GM18498 (cell line): ENCODE data around the gene TRIM42.

Source experiments
- ATAC-seq: cut with Tn5 transposase; IDR thresholded peaks from one replicate; pipeline ENCODE4 v1.9.1; 2021; ENCODE audit warnings: mild to moderate bottlenecking, moderate library complexity; ENCODE audit not compliant: unreplicated experiment

The TRIM42 gene

DNA sequence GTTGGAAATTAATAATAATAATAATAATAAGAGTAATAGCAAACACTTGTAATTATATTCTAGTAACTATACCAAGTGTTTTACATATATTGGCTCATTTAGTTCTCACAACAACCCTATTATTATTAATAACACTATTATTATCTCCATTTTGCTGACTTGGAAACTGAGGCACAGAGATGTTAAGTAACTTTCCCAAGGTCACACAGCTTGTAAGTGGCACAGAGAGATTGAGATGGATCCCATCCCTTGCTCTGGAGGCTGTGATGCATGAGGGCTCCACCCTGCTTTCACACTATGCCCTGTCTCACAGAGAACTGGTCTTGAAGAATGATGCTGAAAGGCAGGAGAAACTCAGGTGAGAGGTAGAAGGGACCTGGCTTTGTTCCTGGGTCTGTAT is 31.9 kb downstream of the TRIM42 start:
- ATAC-seq, result no peak

DNA sequence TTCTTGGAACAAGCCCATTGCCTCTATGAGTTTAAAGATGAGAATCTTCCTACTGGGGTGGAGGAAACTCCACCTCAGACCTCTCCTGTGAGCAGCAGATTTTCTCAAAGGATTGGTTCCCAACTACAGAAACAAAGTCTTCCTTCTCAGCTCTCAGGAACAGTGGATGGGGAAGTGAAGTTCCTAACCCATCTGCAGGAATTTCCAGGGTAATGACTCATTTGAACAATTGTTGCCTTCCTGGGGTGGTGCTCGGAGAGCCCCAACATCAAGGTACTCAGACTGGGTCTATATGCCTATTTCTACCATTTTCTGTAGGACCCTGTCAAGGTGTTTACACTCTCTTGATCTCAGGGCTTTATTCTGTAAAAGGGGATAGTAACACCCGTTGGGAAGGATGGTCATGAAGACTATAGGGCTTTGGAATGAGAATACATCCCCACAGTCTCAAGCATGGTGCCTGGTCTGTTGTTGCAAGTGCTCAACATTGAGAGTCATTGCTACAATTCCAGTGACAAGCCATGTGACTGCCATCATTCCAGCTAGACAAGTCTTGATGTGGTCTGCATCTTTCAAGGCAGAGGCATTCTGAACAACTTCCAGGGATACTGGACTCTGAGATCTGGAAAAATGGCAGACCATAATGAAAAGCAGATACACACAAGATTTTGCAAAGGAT is 33.0 kb downstream of the TRIM42 start:
- no peak for ATAC-seq

DNA sequence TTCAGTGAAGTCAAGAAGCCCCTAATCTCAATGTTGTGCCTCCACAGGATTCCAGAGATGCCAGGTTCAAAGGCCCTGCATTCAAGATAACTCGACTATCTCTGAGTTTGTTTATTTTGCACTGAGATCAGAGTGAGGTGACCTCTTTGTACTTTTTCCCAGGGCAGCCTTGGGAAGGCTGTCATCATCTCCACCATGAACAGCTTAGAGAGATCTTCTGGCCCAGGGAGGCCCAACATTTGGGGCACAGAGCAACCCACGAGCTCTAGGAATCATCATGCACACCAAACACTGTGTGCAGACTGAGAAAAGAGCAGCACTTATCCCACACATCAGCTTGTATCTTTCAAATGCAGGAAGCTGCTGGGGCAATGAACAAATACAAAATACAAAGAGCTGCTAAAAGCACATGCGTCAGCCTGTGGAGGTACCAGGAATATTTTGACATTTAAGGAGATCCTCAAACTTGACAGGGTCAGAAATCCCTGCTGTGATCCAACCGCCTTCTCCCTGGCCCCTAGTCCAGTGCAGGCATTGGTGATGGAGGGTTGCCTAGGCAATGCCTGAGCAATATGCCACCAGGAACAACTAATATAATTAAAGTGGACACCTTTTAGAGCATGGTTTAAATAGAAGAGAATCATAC is 33.6 kb downstream of the TRIM42 start:
- ATAC-seq, result no peak

DNA sequence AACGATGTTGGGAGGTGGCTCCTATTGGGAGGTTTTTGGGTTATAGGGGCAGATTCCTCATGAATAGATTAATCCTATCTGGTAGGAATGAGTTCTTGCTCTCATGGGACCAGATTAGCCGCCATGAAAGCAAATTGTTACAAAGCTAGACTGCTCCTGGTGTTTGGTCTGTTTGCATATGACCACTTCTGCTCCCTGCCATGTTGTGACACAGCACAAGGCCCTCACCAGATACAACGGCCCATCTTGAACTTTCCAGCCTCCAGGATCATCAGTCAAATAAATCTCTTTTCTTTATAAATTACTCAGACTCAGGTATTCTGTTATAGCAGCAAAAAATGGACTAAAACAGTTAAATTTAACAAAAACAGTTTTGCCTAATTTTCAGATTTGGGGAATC is 34.4 kb downstream of the TRIM42 start:
- no peak for ATAC-seq

DNA sequence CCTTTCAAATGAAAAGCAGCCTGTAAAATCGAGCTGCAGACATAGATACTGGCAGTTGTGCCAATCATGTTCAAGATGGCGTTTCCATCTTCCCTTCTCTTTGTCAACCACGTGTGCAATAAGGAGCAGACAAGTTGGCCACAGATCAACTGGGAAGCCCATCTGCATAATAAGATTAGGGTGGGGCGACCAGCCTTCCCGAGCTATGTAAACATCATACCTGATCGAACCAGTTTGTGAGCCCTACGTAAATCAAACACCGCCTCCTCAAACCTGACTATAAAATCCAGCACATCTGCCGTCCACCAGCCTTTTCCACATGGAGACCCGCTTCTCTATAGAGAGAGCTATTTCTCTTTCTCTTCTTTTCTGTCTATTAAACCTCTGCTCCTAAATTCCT is 37.2 kb downstream of the TRIM42 start:
- no peak for ATAC-seq

DNA sequence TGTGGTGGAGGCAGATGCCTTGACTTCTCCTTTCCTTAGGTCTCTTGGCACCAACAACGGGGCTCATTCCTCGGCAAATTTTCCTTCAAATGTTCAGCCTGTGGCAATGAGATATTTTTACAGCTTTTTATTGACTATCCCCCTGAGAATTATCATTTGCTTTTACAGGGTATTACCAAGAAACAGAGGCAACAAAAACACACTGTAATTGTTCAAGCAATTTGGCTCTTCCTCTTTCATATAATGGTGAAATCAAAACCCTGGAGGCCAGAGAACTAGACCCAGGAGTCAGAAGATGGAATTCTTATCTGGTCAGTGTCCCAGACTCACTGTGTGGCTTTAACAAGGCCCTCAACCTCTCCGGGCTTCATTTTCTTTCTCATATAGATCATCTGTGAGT is 40.1 kb downstream of the TRIM42 start:
- no peak for ATAC-seq

DNA sequence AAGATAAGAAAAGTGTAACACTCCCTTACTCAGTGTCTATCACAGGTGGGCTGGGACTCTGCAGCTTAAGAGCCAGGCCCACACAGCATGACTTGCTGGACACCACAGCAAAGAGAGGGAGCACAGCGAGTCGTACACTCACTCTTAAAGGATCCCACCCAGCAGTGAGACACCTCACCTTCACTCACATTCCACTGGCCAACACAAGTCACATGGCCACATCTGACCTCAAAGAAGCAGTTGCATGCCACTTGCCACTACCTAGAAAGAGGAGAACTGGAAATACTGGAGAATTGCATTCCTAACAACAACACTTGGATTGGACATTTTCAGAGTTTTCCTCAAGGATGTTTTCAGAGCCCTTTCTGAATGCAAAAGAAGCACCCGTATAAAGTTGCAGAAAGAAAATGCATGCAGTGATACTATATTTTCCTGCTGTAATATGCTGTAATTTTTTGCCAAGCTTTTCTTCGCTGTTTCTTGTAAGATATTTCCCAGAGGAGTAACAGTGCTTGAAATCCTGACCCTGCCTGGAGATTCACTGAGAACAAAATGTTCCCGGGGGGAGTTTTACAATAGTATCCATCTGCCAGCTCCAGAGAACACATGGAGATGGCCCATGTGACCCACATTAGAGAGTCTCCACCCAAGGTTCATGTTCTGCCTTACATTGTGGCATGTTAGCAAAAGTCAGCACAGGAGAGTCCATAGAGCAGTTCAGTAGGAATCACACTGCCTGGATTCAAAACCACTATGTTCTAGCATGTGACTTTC is 42.2 kb downstream of the TRIM42 start:
- no peak for ATAC-seq

DNA sequence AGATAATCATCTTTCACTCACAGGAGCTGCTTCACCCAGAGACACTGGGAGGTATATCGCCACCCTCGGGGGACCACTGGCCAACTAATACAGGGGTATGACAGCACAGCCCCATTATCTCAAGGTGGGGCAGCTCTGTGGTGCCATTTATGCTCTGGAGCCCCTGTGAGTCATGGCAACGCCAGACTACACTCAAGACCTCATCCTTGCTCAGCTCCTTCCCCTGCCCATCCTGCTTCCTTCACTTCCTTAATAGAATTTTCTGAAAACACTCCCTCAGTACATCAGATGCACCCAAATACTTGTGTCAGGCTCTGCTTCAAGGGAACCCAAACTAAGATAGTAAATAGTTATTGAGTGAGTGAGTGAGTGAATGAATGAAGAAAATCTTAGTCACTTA is 45.7 kb downstream of the TRIM42 start:
- no peak for ATAC-seq

DNA sequence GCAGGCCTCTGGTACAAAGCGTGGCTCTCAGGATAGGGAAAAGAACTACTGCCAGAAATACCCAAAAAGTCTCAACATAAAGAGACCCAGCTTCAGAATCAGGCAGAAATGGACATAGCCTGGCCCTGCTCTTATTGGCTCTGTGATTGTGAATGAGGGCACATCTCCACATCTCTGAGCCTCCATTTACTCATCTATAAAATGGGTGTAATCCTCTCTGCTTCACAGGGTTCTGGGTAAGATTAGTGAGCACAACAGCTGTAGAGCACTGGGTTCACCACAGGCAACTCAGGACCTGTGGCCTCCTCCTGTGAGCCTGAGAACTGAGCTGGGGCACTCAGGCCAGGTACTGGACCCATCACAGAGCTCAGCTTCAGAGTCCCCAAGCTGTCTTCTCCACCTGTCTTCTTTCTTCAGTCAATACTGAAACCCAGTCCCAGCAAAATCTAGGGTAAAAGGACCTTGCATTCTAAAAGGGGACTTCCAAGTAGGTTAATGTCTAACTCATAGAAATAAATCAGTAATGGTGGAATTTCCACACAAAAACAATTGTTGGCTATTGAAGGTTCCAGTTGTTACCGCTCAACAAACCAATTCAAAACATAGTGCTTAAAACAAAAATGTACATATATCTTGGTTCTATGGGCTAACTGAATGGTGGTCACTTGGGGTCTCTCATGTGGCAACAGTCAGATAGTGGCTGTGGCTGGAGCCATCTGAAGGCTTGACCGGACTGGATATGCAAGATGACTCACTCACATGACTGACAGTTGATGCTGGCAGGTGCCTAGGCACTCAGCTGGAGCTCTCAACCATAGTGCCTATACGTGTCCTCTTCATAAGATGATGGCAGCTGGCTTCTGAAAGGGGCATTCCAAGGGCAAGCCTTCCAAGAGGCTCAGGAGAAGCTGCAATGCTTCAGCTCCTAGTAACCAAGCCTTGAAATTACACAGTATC is 47.3 kb downstream of the TRIM42 start:
- ATAC-seq, result peak; percentile 68

DNA sequence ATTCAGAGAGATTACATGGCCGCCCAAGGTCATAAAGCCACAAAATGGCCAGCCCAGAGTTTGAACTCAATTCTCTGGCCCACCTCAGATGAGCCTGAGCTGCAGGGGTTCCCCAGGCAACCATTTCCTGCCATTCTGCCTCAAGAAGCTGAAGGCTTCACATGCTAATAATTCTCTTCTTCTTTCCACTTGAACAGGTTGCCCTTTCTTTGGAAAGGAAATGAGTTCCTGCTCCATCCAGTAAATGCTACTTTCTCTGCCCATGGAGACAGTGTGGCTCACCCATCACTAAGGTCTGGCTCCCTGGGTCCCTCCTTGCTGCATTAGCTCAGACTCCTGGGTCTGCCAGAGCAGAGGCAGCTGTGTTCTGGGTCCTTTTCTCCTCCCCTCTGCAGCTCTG is 48.2 kb downstream of the TRIM42 start:
- ATAC-seq, result no peak

DNA sequence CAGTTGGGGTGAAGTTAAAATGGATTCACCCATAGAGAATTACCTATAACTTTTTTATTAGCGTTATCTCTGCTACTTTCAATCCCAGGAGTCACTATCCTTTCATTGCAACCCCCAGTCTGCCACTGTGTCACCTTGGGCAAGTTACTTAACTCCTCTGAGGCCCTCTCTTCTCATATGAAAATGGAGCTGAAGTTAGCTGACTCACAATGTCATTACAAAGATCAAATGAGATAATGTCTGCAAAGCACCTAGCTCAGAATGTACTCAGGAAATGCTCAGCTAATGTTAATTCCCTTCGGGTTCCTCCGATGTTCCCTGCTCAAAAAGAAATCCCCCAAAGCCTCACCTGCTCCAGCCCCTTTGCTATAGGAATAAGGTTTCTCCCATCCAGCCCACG is 50.0 kb downstream of the TRIM42 start:
- no peak for ATAC-seq

DNA sequence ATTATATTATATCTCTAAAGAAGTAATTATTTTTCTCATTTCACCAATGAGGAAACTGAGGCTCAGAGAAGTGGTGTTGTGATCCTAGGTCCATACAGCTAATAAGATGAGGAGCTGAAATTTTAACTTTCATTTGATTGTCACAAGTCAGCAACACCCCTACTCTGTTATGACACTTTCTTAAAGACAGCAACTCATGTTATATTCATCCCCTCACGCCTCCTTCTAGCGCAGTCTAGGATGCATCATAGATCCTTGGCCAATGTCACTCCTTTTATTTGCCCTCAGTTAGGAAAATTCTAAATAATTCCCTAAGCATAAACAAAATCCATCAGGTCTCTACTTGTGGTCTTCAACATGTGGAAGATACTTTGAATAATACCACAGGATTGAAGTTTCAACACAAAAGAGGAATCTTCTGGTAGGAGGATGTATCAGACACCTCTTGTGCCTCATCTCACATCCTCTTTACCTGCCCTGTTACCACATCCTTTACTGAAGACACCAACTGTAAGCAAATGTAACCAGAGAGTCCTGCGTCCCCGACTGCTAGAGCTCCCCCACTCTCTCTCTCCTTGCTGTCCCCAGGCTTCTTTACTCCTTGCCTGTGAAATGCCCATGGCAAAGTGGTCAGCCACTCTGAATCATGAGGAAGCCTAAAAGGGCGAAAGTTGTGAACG is 53.7 kb downstream of the TRIM42 start:
- peak; percentile 96 for ATAC-seq

DNA sequence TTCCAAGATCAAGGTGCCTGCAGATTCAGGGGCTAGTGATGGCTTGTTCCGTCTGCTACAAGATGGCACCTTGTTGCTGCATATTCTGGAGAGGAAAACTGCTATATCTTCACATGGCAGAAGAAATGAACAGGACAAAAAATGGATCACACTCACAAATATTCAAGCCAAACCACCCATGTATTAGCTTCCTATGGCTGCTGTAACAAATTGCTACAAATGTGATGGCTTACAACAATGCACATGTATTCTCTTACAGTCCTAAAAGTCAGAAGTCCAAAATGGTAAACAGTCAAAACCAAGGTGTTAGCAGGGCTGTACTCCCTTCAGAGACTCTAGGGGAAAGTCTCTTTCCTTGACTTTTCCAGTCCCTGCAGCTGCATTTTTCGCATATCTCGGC is 55.8 kb downstream of the TRIM42 start:
- no peak for ATAC-seq

DNA sequence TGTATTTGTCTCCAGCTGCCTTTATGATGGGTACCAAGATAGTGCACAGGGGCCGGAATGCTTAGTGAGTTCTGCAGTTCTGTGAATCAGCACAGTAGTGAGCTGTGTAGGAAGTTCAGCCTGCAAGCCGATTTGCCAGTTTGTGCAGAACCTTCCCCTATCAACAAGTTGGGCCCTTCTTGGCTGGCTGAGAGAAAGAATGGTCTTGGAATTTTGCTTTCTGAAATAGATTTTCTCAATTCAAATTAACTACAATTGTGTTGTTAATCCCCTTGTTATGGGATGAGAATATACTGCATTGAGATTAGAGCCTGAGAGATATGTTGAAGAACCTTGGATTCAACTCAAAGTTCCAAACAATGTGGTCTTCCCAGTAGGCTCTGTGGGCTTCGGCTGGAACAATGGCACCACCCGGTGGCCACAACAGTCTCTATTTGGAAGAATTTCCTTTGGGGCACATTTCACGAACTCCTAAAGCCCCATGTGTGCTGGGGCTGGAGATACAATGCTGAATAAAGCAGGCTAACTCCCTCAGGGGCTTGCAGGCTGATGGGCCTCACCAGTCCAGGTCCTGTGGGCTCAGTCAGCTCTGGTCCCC is 59.1 kb downstream of the TRIM42 start:
- ATAC-seq, result no peak

DNA sequence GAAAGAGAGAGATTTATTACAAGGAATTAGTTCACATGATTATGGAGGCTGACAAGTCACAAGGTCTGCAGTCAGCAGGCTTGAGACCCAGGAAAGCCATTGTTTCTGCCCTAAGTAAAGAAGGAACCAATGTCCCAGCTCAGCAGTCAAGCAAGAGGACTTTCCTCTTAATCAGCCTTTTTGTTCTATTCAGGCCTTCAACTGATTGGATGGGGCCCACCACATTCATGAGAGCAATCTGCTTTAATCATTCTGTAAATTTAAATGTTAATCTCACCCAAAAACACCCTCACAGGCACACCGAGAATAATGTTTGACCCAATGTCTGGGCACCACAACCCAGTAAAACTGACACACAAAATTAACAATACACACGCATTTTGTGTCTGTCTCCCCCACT is 64.3 kb downstream of the TRIM42 start:
- ATAC-seq, result no peak

DNA sequence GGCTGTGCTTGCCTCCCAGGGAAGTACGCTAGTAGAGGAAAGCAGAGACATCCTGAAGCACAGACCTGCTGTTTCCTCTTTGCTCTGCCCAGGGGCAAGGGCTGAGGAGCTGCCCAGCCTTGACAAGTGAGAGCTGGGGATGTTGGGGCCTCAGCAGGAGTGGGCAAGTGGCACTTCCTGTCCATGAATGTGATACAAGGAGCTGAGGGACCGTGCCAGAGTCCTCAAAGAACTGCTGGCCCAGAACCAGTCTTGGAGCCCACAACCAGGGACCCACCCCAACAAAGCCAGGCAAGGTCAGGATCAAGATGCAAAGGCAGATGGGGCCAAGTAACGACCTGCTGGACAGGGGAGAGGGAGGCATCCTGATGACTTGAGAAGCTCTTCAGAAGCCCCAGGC is 70.3 kb downstream of the TRIM42 start:
- no peak for ATAC-seq

DNA sequence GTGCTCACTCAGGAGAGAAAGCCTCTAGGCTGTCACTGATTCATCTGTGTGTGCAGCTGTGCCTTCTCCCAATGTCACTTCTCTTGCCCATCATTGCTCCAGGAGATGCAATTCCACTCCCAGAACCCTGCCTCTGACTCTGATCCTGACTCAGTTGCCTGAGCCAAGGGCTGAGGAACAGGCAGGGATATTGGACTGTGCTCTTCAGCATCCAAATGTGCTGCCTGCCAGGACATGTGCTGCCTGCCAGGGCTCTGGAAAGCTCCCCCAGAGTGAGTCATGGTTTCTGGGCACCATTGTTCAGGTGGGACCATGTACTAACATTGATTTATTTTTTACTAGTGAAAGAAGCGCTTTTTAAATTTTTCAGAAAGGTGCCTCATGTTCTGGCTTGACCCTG is 71.0 kb downstream of the TRIM42 start:
- ATAC-seq, result no peak
